ENCODE results near the gene IL21R. TPM values are rescaled to one million over a fixed set of nuclear protein-coding genes. Genes with fewer than 3 reads are reported as not detected.

Gene IL21R
- total RNA-seq, 8 experiments from 2014 or later: 0.05 to 1.2 (median 0.17) TPM

DNA sequence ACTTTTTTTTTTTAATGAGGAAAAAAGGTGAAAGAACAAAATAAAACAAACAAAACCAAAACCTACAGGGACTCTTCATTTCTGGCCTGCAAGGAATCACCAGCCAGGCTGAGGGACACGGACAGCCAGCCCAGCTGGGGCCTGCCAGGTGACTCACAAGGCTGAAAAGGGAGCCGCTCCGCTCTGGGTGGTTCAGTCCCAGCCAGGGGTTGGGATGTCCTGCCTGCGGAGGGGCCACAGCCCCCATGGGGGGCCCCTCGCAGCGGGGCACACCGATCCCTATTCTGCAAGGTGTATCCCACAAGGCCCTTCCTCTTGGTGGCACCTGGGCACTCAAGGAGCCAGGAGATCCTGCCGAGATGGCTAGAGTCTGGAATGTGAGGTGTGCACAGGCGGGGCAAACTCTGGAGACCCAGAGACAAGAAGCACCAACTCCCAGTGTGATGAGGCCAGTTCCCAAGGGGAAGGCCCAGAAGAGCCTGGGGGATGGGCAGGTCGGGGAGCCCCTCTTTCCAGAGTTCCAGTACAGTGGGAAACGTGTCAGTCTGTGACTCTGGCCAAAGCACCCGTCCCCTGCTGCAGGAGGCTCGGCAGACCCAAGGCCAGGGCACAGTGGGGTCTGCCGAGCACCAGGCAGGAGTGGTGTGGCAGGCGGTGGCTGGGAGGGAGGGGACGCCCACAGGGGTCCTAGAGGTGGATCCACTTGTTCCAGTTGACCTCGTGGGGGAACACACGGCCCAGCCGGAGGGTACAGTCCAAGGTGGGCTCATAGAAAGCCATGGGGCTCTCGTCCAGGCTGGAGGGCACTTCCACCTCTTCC lies 58.9 kb downstream of the IL21R start:
- WGBS, 10 experiments: 0 to 88% (median 73%) methylated on average over 1 to 4 of the region's 20 CpGs; no CpG with 5 or more reads in 6 of the 10 experiments
- H3K4me3 ChIP-seq: no peak overlapping the region
- H3K4me1 ChIP-seq (replicated peaks in 1 of 2): no peaks in the 10 kb centered on the region
- no peak overlapping the region for H3K27ac ChIP-seq
- ATAC-seq (replicated peaks in 6 of 8): peak in 3 of 8 experiments; percentile 3 to 18 (median 10)
- in situ Hi-C loops (cut with MboI; ENCODE audit: low pct_unique_long_range_greater_than_20kb in 2 of 9, low sequenced_read_pairs in 9 of 9, unreplicated experiment in 9 of 9): loop anchor here in 1 of 9 experiments (25.0 kb wide), 1 partner anchor 224 kb away; no protein-coding TSS in a partner anchor

DNA sequence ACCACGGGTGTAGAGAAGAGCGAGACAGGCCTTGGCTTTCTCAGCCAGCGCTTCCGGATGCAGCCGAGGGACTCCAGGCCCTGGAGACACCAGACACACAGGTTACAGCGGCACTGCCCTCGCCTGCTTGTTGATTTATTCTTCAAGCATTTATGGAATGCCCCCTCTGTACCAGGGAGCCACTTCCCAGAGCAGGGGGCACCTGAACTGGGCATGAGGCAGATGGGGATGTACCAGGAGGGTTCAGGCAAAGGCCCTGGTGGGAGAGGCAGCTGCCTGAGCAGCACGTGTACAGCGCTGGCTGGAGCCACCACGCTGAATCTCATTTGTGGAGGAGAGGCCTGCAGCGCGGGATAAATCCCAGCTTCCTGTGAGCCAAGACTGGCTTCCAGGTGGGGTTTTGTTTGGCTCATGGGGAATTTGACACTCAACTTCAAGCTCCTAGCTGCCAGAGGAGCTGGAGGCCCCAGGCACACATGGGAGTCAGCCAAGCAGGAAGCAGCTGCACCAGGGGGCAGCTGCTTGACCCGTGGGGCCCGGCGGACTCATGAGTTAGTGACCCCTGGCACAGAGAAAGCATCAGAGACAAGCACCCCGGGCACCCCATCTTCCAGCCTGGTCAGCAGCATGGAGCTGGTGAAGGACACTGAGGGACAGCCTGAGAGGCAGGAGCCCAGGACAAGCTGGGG lies 59.7 kb downstream of the IL21R start:
- Histone ChIP-seq H3K4me1 (replicated peaks in 1 of 2) (no peaks in the 10 kb centered on the region), H3K4me3 (no peak overlapping the region), H3K27ac (no peak overlapping the region)
- ATAC-seq (replicated peaks in 6 of 8): peak in 3 of 8 experiments; percentile 5 to 7 (median 6)
- in situ Hi-C loops (cut with MboI; ENCODE audit: low pct_unique_long_range_greater_than_20kb in 2 of 9, low sequenced_read_pairs in 9 of 9, unreplicated experiment in 9 of 9): loop anchor here in 1 of 9 experiments (25.0 kb wide), 1 partner anchor 224 kb away; no protein-coding TSS in a partner anchor
- WGBS, 10 experiments: 62 to 100% (median 96%) methylated on average over 1 to 10 of the region's 16 CpGs; no CpG with 5 or more reads in 5 of the 10 experiments

- H3K27ac ChIP-seq: no peak overlapping the region
- H3K4me3 ChIP-seq: no peak overlapping the region
- WGBS, 10 experiments: 80 to 100% (median 83%) methylated on average over 1 of the region's 18 CpGs; no CpG with 5 or more reads in 6 of the 10 experiments
- in situ Hi-C loops (cut with MboI; ENCODE audit: low pct_unique_long_range_greater_than_20kb in 2 of 9, low sequenced_read_pairs in 9 of 9, unreplicated experiment in 9 of 9): loop anchor here in 1 of 9 experiments (25.0 kb wide), 1 partner anchor 225 kb away; no protein-coding TSS in a partner anchor
- no peaks in the 10 kb centered on the region for H3K4me1 ChIP-seq (replicated peaks in 1 of 2)
- peak in 3 of 8 experiments; percentile 4 to 10 (median 6) for ATAC-seq (replicated peaks in 6 of 8)
These were observed 60.3 kb downstream of the IL21R start for GRCh38 chr16:27462200-27462845.

- Histone ChIP-seq H3K4me1 (replicated peaks in 1 of 2) (no peaks in the 10 kb centered on the region), H3K27ac (no peak overlapping the region), H3K4me3 (no peak overlapping the region)
- in situ Hi-C loops (cut with MboI; ENCODE audit: low pct_unique_long_range_greater_than_20kb in 2 of 9, low sequenced_read_pairs in 9 of 9, unreplicated experiment in 9 of 9): loop anchor here in 1 of 9 experiments (25.0 kb wide), 1 partner anchor 226 kb away; no protein-coding TSS in a partner anchor
- no peak for ATAC-seq (replicated peaks in 6 of 8)
- 75 to 100% (median 94%) methylated on average over 1 to 5 of the region's 24 CpGs; no CpG with 5 or more reads in 5 of the 10 experiments for WGBS, 10 experiments
These were observed 61.1 kb downstream of the IL21R start for GRCh38 chr16:27462846-27463682.

- Histone ChIP-seq H3K4me3 (no peak overlapping the region), H3K4me1 (replicated peaks in 1 of 2) (no peaks in the 10 kb centered on the region), H3K27ac (no peak overlapping the region)
- in situ Hi-C loops (cut with MboI; ENCODE audit: low pct_unique_long_range_greater_than_20kb in 2 of 9, low sequenced_read_pairs in 9 of 9, unreplicated experiment in 9 of 9): loop anchor here in 1 of 9 experiments (25.0 kb wide), 1 partner anchor 227 kb away; no protein-coding TSS in a partner anchor
- no peak for ATAC-seq (replicated peaks in 6 of 8)
- WGBS, 10 experiments: 71 to 94% (median 90%) methylated on average over 1 to 13 of the region's 32 CpGs; no CpG with 5 or more reads in 7 of the 10 experiments
These were observed 62.0 kb downstream of the IL21R start for GRCh38 chr16:27463741-27464591.

DNA sequence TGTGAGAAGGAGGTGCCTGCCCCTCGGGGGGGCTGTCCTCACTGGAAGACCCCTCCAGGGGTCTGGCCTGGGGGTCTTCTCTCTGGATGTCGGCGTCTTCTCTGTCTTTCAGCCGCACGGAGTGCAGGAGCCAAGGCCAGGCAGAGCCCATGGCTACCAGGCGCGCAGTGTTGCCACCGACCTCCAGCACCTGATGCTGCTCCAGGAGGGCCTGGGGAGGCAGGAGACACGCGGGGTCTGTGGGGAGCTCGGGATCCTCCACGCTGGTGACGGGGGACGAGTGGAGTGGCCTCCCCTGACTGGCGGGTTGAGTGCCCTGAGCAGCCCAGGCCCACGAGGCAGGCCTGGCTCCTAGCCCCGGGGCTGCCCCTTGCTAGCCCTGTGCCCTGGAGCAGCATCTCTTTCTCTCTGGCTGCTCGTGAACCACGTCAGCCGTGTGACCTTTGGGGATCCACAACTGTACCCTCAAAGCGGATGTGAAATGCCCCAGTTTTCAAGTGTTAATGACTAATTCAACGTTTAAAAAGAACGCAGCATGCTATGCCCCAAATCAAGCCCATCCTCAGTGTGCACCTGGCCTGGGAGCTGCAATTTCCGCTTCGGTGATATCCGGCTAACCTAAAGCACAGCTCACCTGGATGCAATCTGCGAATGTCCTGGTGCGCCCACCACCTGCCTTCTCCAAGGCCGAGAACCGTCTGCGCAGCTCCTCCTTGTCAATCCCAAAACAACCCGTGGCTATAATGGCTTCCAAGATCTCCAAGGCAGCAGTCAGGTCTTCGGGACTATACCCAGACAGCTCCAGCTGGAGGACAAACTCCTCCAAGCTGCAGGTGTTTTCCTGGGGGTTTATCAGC lies 62.9 kb downstream of the IL21R start:
- no peaks in the 10 kb centered on the region for H3K4me1 ChIP-seq (replicated peaks in 1 of 2)
- ATAC-seq (replicated peaks in 6 of 8): no peak
- WGBS, 10 experiments: 90 to 100% (median 100%) methylated on average over 2 to 7 of the region's 33 CpGs; no CpG with 5 or more reads in 6 of the 10 experiments
- in situ Hi-C loops (cut with MboI; ENCODE audit: low pct_unique_long_range_greater_than_20kb in 2 of 9, low sequenced_read_pairs in 9 of 9, unreplicated experiment in 9 of 9): loop anchor here in 1 of 9 experiments (25.0 kb wide), 1 partner anchor 228 kb away; no protein-coding TSS in a partner anchor
- no peak overlapping the region for H3K4me3 ChIP-seq
- H3K27ac ChIP-seq: no peak overlapping the region

- peak in 2 of 8 experiments; percentile 12 to 14 for ATAC-seq (replicated peaks in 6 of 8)
- in situ Hi-C loops (cut with MboI; ENCODE audit: low pct_unique_long_range_greater_than_20kb in 2 of 9, low sequenced_read_pairs in 9 of 9, unreplicated experiment in 9 of 9): loop anchor here in 1 of 9 experiments (25.0 kb wide), 1 partner anchor 228 kb away; no protein-coding TSS in a partner anchor
- Histone ChIP-seq H3K4me1 (replicated peaks in 1 of 2) (no peaks in the 10 kb centered on the region), H3K27ac (no peak overlapping the region), H3K4me3 (no peak overlapping the region)
- 20 to 100% (median 95%) methylated on average over 1 to 6 of the region's 8 CpGs; no CpG with 5 or more reads in 5 of the 10 experiments for WGBS, 10 experiments
These were observed 63.5 kb downstream of the IL21R start for GRCh38 chr16:27465483-27465879.

DNA sequence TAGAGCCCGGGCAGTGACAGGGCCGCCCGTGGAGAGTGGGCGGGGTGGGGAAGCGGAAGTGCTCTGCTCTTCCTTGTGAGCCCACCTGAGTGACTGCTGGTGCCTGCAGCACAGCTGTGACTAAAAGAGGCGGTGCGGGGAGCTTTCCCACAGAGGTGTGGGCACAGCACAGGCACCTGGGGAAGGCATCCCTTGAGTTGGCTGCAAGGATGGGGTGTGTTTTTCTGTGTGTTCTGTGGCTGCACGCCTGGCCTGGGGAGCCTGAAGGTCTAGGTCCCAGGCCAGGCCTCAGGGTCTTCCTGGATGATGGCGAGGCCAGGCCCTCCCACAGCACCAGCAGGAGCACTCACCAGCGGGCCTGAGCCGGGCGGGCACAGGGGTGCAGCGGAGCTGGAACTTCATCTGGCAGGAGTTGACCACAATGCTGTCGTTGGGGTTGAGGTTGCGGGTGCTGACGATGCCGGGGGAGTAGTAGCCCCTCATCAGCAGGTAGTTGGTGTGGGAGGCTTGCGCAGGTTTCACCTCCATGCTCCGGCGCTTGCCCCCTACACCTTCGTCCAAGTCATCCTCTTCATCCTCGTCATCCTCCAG lies 67.1 kb downstream of the IL21R start:
- WGBS, 10 experiments: 93 to 100% (median 98%) methylated on average over 1 to 9 of the region's 22 CpGs; no CpG with 5 or more reads in 6 of the 10 experiments
- in situ Hi-C loops (cut with MboI; ENCODE audit: low pct_unique_long_range_greater_than_20kb in 2 of 9, low sequenced_read_pairs in 9 of 9, unreplicated experiment in 9 of 9): loop anchor here in 1 of 9 experiments (25.0 kb wide), 1 partner anchor 232 kb away; no protein-coding TSS in a partner anchor
- Histone ChIP-seq H3K27ac (no peak overlapping the region), H3K4me1 (replicated peaks in 1 of 2) (no peaks in the 10 kb centered on the region), H3K4me3 (no peak overlapping the region)
- no peak for ATAC-seq (replicated peaks in 6 of 8)

DNA sequence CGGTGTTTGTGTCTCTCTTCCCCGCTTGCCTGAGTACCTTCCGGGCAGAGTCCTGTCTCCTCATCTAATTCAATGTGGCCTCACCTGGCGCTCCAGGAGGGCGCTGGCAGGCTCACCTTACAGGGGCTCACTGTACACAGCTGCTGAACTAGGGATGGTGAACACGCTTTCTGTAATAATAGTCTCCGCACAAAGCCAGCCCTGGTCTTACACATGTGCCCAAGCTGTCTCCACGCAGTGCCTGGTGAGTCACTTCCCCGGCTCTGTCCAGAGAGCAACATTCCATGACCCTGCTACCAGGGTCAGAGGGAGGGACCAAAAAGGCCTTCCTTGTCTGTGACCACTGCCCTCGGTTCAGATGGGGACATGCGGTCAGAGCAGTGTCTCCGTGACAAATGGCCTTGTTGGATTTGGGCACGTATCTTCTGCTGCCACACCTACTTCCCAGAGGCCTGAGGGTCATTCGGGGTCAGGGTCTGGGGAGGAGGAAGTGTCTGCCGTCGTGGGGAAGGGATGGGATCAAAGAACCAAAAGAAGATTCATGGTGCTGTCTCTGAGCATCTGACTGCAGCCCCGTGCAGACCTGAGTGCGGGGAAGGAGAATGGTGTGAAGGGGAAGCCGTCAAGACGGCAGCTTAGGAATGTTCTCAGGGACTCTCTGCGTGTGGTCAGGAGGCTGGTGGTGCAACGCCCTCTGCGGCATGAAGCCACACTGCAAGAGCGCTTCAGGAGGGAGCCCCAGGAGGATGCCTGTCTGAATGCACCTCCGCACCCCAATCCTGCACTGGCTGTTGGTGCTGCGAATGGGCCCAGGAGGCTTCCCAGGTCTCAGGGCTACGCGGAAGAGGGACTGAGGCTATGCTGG lies 68.8 kb downstream of the IL21R start:
- Histone ChIP-seq H3K4me3 (no peak overlapping the region), H3K27ac (no peak overlapping the region), H3K4me1 (replicated peaks in 1 of 2) (no peaks in the 10 kb centered on the region)
- 23 to 100% (median 78%) methylated on average over 2 to 15 of the region's 28 CpGs; no CpG with 5 or more reads in 1 of the 10 experiments for WGBS, 10 experiments
- in situ Hi-C loops (cut with MboI; ENCODE audit: low pct_unique_long_range_greater_than_20kb in 2 of 9, low sequenced_read_pairs in 9 of 9, unreplicated experiment in 9 of 9): loop anchor here in 1 of 9 experiments (25.0 kb wide), 1 partner anchor 233 kb away; no protein-coding TSS in a partner anchor
- peak in 2 of 8 experiments; percentile 24 to 50 for ATAC-seq (replicated peaks in 6 of 8)

All from motor neuron (in vitro differentiated cells).